H1 (cell line): ENCODE measurements around the gene TEX38. TPM values are rescaled to one million over a fixed set of nuclear protein-coding genes. Genes with fewer than 3 reads are reported as not detected.

Source experiments
- CTCF ChIA-PET: fragments of 300-600 bp; sonication (Branson Sonifier 250); formaldehyde crosslinking; loops from one replicate; lab custom pipeline; 2021; ENCODE audit not compliant: partially characterized antibody; lab: Charles Lee
- POLR2A ChIA-PET: fragments of 300-600 bp; sonication (Branson Sonifier 250); formaldehyde crosslinking; loops from one replicate; lab custom pipeline; 2021; ENCODE audit warnings: inconsistent platforms; ENCODE audit not compliant: partially characterized antibody; lab: Charles Lee
- DNase-seq, 2 experiments: peaks; one replicate each; pipeline versions ENCODE4 v3.0.0 to v3.0.0-alpha.2; 2010 to 2022; ENCODE audit warnings: low spot score in 2 of 2, low read depth in 1 of 2, mixed read lengths in 1 of 2
- FAIRE-seq: peaks from 2 replicates; lab custom pipeline; 2011; peaks lifted over from hg19 to GRCh38; lab: Jason Lieb, UNC
- H2AFZ ChIP-seq: 2 replicates; pipeline ENCODE4 v1.8.1; 2012; ENCODE audit warnings: low read length, inconsistent platforms
- H2AK5ac ChIP-seq: 2 replicates; pipeline ENCODE4 v1.6.1; 2013; ENCODE audit warnings: low read depth, low read length
- H2BK120ac ChIP-seq: replicated peaks from 2 replicates; pipeline ENCODE3; 2013; ENCODE audit warnings: low read depth, low read length, inconsistent platforms
- H2BK12ac ChIP-seq: 2 replicates; pipeline ENCODE4 v1.6.1; 2013; ENCODE audit warnings: low read depth, low read length
- H2BK15ac ChIP-seq: 2 replicates; pipeline ENCODE4 v1.6.1; 2013; ENCODE audit warnings: low read length
- H2BK20ac ChIP-seq: 2 replicates; pipeline ENCODE4 v1.6.1; 2013; ENCODE audit warnings: low read length
- H2BK5ac ChIP-seq: 2 replicates; pipeline ENCODE4 v1.6.1; 2013; ENCODE audit warnings: low read depth, low read length
- H3K14ac ChIP-seq: 2 replicates; pipeline ENCODE4 v1.6.1; 2013; ENCODE audit warnings: inconsistent platforms; ENCODE audit not compliant: insufficient read length
- H3K18ac ChIP-seq: 2 replicates; pipeline ENCODE4 v1.6.1; 2013; ENCODE audit warnings: low read length; ENCODE audit errors: extremely low read depth
- H3K23ac ChIP-seq: 2 replicates; pipeline ENCODE4 v1.6.1; 2013; ENCODE audit warnings: inconsistent platforms; ENCODE audit not compliant: insufficient read length
- H3K23me2 ChIP-seq: 2 replicates; pipeline ENCODE4 v1.6.1; 2013; ENCODE audit warnings: low read depth, low read length
- H3K27ac ChIP-seq: 2 replicates; pipeline ENCODE4 v1.6.1; 2011; ENCODE audit warnings: low read depth, low read length, inconsistent platforms
- H3K27me3 ChIP-seq, 4 experiments: replicated peaks in 1 of 4; 1 replicate in 1 of 4; 2 replicates in 3 of 4; pipeline versions ENCODE4 v1.6.1 to v1.8.1; 2011 to 2013; ENCODE audit warnings: low read length in 3 of 4, mild to moderate bottlenecking in 3 of 4, inconsistent platforms in 2 of 4, mixed read lengths in 2 of 4, moderate library complexity in 1 of 4; ENCODE audit not compliant: control insufficient read depth in 3 of 4, insufficient read depth in 3 of 4; ENCODE audit errors: extremely low read depth in 1 of 4
- H3K36me3 ChIP-seq, 4 experiments: 2 replicates each; pipeline versions ENCODE4 v1.6.1 to v1.8.1; 2011 to 2013; ENCODE audit warnings: mild to moderate bottlenecking in 4 of 4, low read length in 3 of 4, moderate library complexity in 2 of 4, control low read depth in 1 of 4, inconsistent platforms in 1 of 4; ENCODE audit not compliant: insufficient read depth in 4 of 4, control insufficient read depth in 2 of 4
- H3K4ac ChIP-seq: replicated peaks from 2 replicates; pipeline ENCODE3; 2013; ENCODE audit warnings: low read length, low read depth, mixed read lengths, inconsistent platforms; ENCODE audit not compliant: insufficient read length
- H3K4me1 ChIP-seq, 4 experiments: replicated peaks in 1 of 4; 1 replicate in 1 of 4; 2 replicates in 3 of 4; pipeline versions ENCODE4 v1.6.1 to v1.8.1; 2011 to 2013; ENCODE audit warnings: low read length in 3 of 4, inconsistent platforms in 2 of 4, mixed read lengths in 1 of 4; ENCODE audit not compliant: insufficient read depth in 4 of 4, control insufficient read depth in 3 of 4
- H3K4me2 ChIP-seq, 2 experiments: 2 replicates each; pipeline versions ENCODE4 v1.6.1 to v1.8.1; 2011 to 2013; ENCODE audit warnings: low read depth in 2 of 2, low read length in 2 of 2, control low read depth in 1 of 2, inconsistent platforms in 1 of 2, mild to moderate bottlenecking in 1 of 2; ENCODE audit not compliant: insufficient read depth in 1 of 2
- H3K4me3 ChIP-seq, 4 experiments: fragments of 200-600, 300-600 bp in 1 of 4; sonication (generic), shearing (Covaris generic), sonication (Bioruptor Twin) in 1 of 4; 2 replicates each; pipeline versions ENCODE4 v1.5.1 to v1.8.1; 2011 to 2016; ENCODE audit warnings: low read length in 4 of 4, low read depth in 3 of 4, control low read depth in 2 of 4, inconsistent platforms in 2 of 4, mild to moderate bottlenecking in 2 of 4, mixed read lengths in 1 of 4, moderate library complexity in 1 of 4; ENCODE audit not compliant: insufficient read depth in 2 of 4; ENCODE audit errors: extremely low read depth in 1 of 4
- H3K56ac ChIP-seq: replicated peaks from 2 replicates; pipeline ENCODE3; 2013; ENCODE audit warnings: low read depth, mild to moderate bottlenecking, mixed read lengths, low read length, inconsistent platforms; ENCODE audit not compliant: insufficient read length
- H3K79me1 ChIP-seq: 2 replicates; pipeline ENCODE4 v1.6.1; 2013; ENCODE audit warnings: low read depth, low read length, control low read depth
- H3K79me2 ChIP-seq, 2 experiments: 2 replicates each; pipeline versions ENCODE4 v1.6.1 to v1.8.1; 2012 to 2013; ENCODE audit warnings: low read length in 2 of 2, mild to moderate bottlenecking in 2 of 2, inconsistent platforms in 1 of 2; ENCODE audit not compliant: insufficient read depth in 2 of 2, control insufficient read depth in 1 of 2
- H3K9ac ChIP-seq, 4 experiments: replicated peaks in 1 of 4; 1 replicate in 1 of 4; 2 replicates in 3 of 4; pipeline versions ENCODE4 v1.6.1 to v1.8.1; 2011 to 2013; ENCODE audit warnings: low read depth in 3 of 4, low read length in 3 of 4, control low read depth in 2 of 4, mild to moderate bottlenecking in 2 of 4, moderate library complexity in 2 of 4, inconsistent platforms in 1 of 4; ENCODE audit errors: extremely low read depth in 1 of 4
- H3K9me3 ChIP-seq, 2 experiments: 2 replicates each; pipeline versions ENCODE4 v1.6.1 to v1.8.1; 2012 to 2013; ENCODE audit warnings: mild to moderate bottlenecking in 2 of 2, moderate library complexity in 2 of 2, control low read depth in 1 of 2, inconsistent platforms in 1 of 2, low read depth in 1 of 2, low read length in 1 of 2, mixed read lengths in 1 of 2; ENCODE audit not compliant: insufficient read depth in 2 of 2
- H4K20me1 ChIP-seq, 2 experiments: replicated peaks in 1 of 2; 2 replicates each; pipeline versions ENCODE3 to v1.8.1; 2011 to 2013; ENCODE audit warnings: inconsistent platforms in 2 of 2, low read length in 2 of 2, mild to moderate bottlenecking in 1 of 2; ENCODE audit not compliant: insufficient read depth in 2 of 2, control insufficient read depth in 1 of 2
- H4K5ac ChIP-seq: 2 replicates; pipeline ENCODE4 v1.6.1; 2013; ENCODE audit warnings: low read length, low read depth, mixed read lengths, inconsistent platforms; ENCODE audit not compliant: insufficient read length
- H4K8ac ChIP-seq: 2 replicates; pipeline ENCODE4 v1.8.0; 2013; ENCODE audit warnings: mild to moderate bottlenecking, moderate library complexity, low read length, inconsistent platforms; ENCODE audit not compliant: insufficient read depth; ENCODE audit errors: extremely low read depth
- H4K91ac ChIP-seq: replicated peaks from 2 replicates; pipeline ENCODE3; 2013; ENCODE audit warnings: low read length, mixed read lengths, inconsistent platforms; ENCODE audit not compliant: insufficient read length
- BCL11A ChIP-seq, 2 experiments: IDR thresholded peaks; one replicate each; pipeline ENCODE4 v1.6.1; 2011; ENCODE audit warnings: low read depth in 2 of 2, low read length in 2 of 2, mild to moderate bottlenecking in 2 of 2
- FOSL1 ChIP-seq: IDR thresholded peaks from 2 replicates; pipeline ENCODE4 v1.6.1; 2011; ENCODE audit warnings: mild to moderate bottlenecking, low read depth, low read length, moderate library complexity; ENCODE audit not compliant: insufficient read depth
- MAFK ChIP-seq: IDR thresholded peaks from 2 replicates; pipeline ENCODE4 v1.6.1; 2012; ENCODE audit warnings: low read depth, mild to moderate bottlenecking, improper control_type of control experiment, low read length
- POLR2A ChIP-seq, 2 experiments: IDR thresholded peaks; 1 replicate in 1 of 2; 2 replicates in 1 of 2; pipeline ENCODE4 v1.6.1; 2011; ENCODE audit warnings: low read depth in 2 of 2, low read length in 2 of 2, mild to moderate bottlenecking in 2 of 2; ENCODE audit errors: control extremely low read depth in 1 of 2
- RNF2 ChIP-seq: fragments of 200-900, 300-1000 bp; sonication (generic); IDR thresholded peaks from 2 replicates; pipeline ENCODE4 v1.7.1; 2016; ENCODE audit warnings: borderline replicate concordance, low read depth, mild to moderate bottlenecking, antibody characterized with exemption, low read length; ENCODE audit not compliant: poor library complexity, severe bottlenecking; ENCODE audit errors: missing control alignments
- ZNF274 ChIP-seq: IDR thresholded peaks from 2 replicates; pipeline ENCODE4 v1.7.0; 2012; ENCODE audit warnings: low read length, borderline replicate concordance; ENCODE audit errors: extremely low read depth
- WGBS, 2 experiments: shearing (Covaris generic) in 1 of 2; methylation state at CpG; one replicate each; pipeline versions ENCODE4 v1.1.6 to v1.1.7; 2013 to 2015; ENCODE audit warnings: low lambda C conversion rate in 2 of 2, mixed read lengths in 2 of 2, inconsistent platforms in 1 of 2, low coverage in 1 of 2, missing lambda C conversion rate in 1 of 2; ENCODE audit not compliant: insufficient replicate concordance in 2 of 2, insufficient coverage in 1 of 2, insufficient read length in 1 of 2; ENCODE audit errors: extremely low coverage in 1 of 2, missing lambda C conversion rate in 1 of 2; 5-methylcytosine and 5-hydroxymethylcytosine counted together
- polyA plus RNA-seq, 7 experiments: library from polyadenylated mRNA; depleted of rRNA in 3 of 7; stranded (reverse) in 5 of 7; unstranded in 2 of 7; fragments of >200 nt in 5 of 7; fragments of 200-250 nt in 2 of 7; gene quantifications; 1 replicate in 5 of 7; 2 replicates in 1 of 7; 4 replicates in 1 of 7; pipeline versions ENCODE4 v1.2.1 to v1.2.3, GENCODE V29; 2011 to 2013; ENCODE audit warnings: missing spikeins in 2 of 7, mixed read lengths in 2 of 7
- total RNA-seq: library from RNA; stranded (reverse); fragmentation: NEBNext Ultra II Directional; extraction: Animal tissue kit (Norgen Biotek cat#: 25700); gene quantifications from 2 replicates; pipeline ENCODE4 v1.2.1, GENCODE V29; 2021

TEX38 gene
- total and polyA plus RNA-seq, 2 of the 8 experiments (the other 6 are each of a cell fraction or from before 2014, with no cell fraction given): 0.33 TPM; not detected in 1

DNA sequence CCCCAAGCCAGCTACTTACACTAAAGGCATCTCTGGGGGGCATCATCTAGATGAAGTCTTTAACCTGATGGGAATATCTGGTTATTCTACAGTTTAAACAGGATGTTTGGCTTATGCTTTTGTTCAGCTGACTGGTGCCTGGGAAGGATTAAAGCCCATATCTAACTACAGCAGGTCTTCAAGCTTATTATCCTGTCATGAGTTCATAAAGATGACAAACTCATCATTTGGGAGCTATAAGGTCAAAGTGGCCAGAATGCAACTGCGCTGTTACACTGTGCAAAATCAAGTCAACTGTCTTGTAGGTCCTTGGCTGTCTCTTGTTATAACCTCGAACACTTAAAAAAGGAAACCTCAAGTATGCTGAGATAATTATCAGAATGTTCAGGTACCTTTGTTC is 36.4 kb upstream of the TEX38 start:
- Histone ChIP-seq H4K91ac (no peak overlapping the region), H3K36me3 (peaks cover 0 to 31% (median 13%) of the 10 kb centered on the region in 4 experiments; a peak in 6 of 8 replicates), H3K27me3 (no peaks in the 10 kb centered on the region), H2AFZ (no peak overlapping the region), H3K9me3 (no peaks in the 10 kb centered on the region), H3K14ac (no peak overlapping the region), H4K8ac (no peak overlapping the region), H3K23ac (no peak overlapping the region), H3K79me2 (no peaks in the 10 kb centered on the region), H3K79me1 (no peaks in the 10 kb centered on the region), H2AK5ac (no peak overlapping the region), H3K4me1 (no peaks in the 10 kb centered on the region), H3K56ac (no peak overlapping the region), H3K23me2 (no peaks in the 10 kb centered on the region), H4K5ac (no peak overlapping the region), H2BK12ac (no peak overlapping the region), H4K20me1 (no peaks in the 10 kb centered on the region), H3K9ac (no peak overlapping the region), H3K4me3 (no peak overlapping the region), H2BK15ac (no peak overlapping the region), H3K18ac (no peak overlapping the region), H3K4ac (no peak overlapping the region), H2BK120ac (no peak overlapping the region), H3K27ac (no peak overlapping the region), H2BK5ac (no peak overlapping the region), H2BK20ac (no peak overlapping the region), H3K4me2 (no peak overlapping the region)
- WGBS, 2 experiments: 100% methylated on average over 2 of the region's 2 CpGs; no CpG with 5 or more reads in 1 of the 2 experiments
- TF ChIP-seq FOSL1 (no peak), ZNF274 (no peak), POLR2A (IDR thresholded peaks at IDR 0.05; ENCODE audit: control extremely low read depth in 1 of 2, low read depth in 2 of 2, low read length in 2 of 2) (no peak), BCL11A (IDR thresholded peaks at IDR 0.05; ENCODE audit: low read depth in 2 of 2, low read length in 2 of 2) (no peak), MAFK (no peak), RNF2 (no peak)
- FAIRE-seq (no peak), DNase-seq (no peak)
- ChIA-PET POLR2A (interaction anchor here (0.7 to 2.9 kb wide), 5 partner anchors 9 to 55 kb away, joined by 3 to 10 read pairs (median 3); partner anchors contain the start of genes MKNK1 and MOB3C), CTCF (interaction anchor here (1.0 to 10.9 kb wide), 5 partner anchors 10 to 221 kb away, joined by 3 to 78 read pairs (median 3); partner anchors contain the start of gene MOB3C)
